T47D (cell line): ENCODE data around the gene PHYHD1.

Experiments used
- DNase-seq, 2 experiments: peaks; one replicate each; pipeline versions ENCODE4 v3.0.0 to v3.0.0-alpha.2; 2011 to 2012; ENCODE audit warnings: low read depth in 1 of 2, low spot score in 1 of 2
- JUND ChIP-seq: IDR thresholded peaks from 2 replicates; pipeline ENCODE4 v1.6.1; 2012; ENCODE audit warnings: low read depth
- in situ Hi-C: cut with HindIII; loops from 2 replicates; pipeline ENCODE4 v1.10.0; 2016; ENCODE audit warnings: low sequenced_read_pairs, low pct_unique_long_range_greater_than_20kb

PHYHD1 gene

GRCh38 chr9:128919402-128920089 is 1.2 kb upstream of the PHYHD1 start:
- TF ChIP-seq JUND: no peak
- in situ Hi-C loops: no loop called here
- no peak for DNase-seq

DNA sequence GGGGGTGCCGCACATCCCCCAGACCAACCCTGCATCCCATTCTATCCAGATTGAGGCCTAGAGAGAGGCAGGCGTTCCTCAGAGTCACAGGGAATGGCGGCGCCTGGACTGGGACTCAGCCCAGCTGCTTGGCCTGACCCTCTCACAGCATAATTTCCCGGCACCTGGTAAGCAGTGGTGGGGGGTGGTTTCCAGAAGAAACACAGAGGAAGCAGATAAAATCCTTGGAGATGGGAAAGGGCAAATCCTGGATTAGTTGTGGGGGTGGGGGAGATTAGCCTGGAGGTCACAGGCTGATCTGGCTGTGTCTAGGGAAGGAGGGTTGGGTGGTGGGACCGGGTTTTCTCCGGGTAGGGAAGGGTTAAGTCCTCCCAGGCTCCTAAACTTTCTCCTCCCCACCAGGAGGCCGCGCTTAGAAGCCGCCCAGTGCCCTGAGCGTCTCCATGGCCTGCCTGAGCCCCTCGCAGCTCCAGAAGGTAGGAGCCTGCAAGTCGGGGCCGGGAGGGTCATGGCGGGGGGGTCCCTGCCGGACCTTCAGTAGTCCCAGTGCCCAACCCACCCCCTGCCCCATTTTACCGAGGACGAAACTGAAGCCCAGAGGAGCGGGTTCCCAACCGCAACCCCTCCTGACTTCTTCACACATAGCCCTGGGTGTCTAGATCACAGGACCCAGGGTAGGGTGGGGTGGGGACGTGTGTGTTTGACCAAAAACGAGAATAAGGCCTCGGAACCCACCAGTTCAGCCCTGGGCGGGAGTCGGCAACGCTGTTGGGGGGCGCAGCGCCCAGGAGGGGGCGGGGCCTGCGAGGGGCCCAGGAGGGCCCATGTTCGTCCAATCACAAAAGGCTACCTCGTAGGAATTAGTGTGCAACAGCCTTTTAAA is 1.3 kb downstream of the PHYHD1 start:
- in situ Hi-C loops: no loop called here
- no peak for TF ChIP-seq JUND
- DNase-seq: peak; percentile 33 to 47

- TF ChIP-seq JUND: no peak
- no peak for DNase-seq
- in situ Hi-C loops: no loop called here
Measured at GRCh38 chr9:128923493-128923883, 2.7 kb downstream of the PHYHD1 start.

DNA sequence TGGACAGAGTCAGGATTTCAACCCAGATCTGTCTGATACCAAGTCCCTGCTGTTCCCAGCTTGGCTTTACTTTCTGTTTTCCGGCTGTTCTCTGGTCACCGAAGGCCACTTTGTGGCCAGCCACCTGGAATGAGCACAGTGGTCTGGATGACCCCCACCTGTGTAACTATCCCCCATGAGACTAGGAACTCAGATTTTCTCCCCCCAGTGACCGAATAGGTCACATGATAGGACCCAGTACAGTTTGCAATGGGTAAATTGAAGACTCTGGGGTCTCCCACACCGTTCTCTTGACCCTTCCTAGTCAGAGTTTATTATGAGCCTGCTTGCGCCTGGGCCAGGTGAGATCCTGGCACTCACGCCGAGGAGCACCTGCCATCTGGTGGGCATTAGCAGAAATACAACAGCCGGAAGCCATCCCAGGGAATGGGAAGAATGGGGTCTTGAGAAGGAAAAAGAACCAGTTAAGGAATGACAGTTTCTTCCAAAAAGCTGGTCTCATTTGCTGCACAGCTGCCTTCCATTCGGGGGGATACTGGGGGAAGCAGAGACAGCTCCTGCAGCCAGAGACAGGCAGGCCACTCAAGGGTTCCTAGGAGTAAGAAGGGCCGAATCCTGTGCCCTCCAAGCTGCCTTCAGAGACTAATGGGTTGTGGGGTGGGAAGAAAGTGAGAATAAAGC is 7.1 kb downstream of the PHYHD1 start:
- in situ Hi-C loops: no loop called here
- peak; percentile 71 to 81 for DNase-seq
- no peak for TF ChIP-seq JUND

DNA sequence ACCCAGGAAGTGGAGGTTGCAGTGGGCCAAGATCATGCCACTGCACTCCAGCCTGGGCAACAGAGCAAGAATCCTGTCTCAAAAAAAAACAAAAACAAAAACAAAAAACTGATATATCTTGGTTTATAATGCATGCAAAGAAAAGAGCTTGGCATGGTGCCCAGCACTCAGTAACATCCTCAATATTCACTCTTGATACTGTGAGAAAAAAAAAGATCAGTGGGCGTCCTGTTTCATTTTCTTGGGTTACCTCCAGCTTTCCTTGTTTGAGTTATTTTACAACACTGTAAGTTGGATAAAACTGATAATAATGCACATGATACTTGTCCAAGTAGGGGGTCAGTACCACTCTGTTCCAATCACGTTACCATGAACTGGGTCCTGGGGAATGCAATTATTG is 7.8 kb downstream of the PHYHD1 start:
- no peak for TF ChIP-seq JUND
- no peak for DNase-seq
- in situ Hi-C loops: no loop called here

GRCh38 chr9:128929560-128929959 is 8.8 kb downstream of the PHYHD1 start:
- in situ Hi-C loops: no loop called here
- no peak for DNase-seq
- TF ChIP-seq JUND: no peak

DNA sequence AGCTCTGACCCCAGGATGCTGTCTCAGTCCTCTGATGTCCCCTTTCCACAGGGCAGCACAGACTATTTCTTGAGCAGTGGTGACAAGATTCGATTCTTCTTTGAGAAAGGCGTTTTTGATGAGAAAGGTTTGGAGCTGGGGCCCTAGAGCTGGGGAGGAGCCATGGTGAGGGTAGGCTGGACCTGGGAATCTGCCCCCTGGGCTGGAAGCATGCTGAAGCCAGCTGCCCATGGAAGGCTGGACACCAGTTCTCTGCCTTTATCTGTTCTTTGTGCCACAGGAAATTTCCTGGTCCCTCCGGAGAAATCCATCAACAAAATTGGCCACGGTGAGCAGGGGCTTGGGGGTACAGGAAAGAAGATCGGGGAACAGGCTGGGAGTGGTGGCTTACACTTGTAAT is 12.9 kb downstream of the PHYHD1 start:
- in situ Hi-C loops: no loop called here
- no peak for DNase-seq
- no peak for TF ChIP-seq JUND

DNA sequence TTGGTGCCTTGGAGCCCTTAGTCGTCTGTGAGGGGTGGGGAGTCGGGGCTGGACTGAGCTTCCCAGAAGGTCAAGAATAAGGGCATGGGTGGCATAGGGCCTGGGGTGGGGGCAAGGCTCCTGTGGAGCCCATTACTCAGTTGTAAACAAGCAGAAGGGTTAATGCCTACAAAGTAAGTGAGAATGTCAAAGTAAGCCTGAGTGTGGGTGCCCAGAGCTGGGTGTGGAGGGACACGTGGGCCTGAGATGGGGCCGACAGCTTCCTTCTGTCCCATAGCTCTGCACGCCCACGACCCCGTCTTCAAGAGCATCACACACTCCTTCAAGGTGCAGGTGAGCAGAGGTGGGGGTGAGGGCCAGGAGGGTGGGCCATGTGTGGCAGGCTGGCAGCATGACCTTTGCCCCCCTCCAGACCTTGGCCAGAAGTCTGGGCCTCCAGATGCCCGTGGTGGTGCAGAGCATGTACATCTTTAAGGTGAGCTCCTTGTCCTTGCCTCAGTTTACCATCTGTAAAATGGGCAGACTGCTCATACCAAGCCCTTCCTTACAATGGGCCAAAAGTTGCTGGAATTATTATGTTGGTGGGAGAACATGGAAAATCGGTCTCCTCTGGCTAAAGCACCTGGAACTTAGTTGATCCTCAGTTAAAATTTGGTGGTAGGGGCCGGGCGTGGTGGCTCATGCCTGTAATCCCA is 15.5 kb downstream of the PHYHD1 start:
- no peak for DNase-seq
- no peak for TF ChIP-seq JUND
- in situ Hi-C loops: no loop called here

- DNase-seq: no peak
- in situ Hi-C loops: no loop called here
- TF ChIP-seq JUND: no peak
Measured at GRCh38 chr9:128937310-128938165, 16.8 kb downstream of the PHYHD1 start.

- no peak for DNase-seq
- TF ChIP-seq JUND: no peak
- in situ Hi-C loops: no loop called here
Measured at GRCh38 chr9:128940271-128940921, 19.6 kb downstream of the PHYHD1 start.

DNA sequence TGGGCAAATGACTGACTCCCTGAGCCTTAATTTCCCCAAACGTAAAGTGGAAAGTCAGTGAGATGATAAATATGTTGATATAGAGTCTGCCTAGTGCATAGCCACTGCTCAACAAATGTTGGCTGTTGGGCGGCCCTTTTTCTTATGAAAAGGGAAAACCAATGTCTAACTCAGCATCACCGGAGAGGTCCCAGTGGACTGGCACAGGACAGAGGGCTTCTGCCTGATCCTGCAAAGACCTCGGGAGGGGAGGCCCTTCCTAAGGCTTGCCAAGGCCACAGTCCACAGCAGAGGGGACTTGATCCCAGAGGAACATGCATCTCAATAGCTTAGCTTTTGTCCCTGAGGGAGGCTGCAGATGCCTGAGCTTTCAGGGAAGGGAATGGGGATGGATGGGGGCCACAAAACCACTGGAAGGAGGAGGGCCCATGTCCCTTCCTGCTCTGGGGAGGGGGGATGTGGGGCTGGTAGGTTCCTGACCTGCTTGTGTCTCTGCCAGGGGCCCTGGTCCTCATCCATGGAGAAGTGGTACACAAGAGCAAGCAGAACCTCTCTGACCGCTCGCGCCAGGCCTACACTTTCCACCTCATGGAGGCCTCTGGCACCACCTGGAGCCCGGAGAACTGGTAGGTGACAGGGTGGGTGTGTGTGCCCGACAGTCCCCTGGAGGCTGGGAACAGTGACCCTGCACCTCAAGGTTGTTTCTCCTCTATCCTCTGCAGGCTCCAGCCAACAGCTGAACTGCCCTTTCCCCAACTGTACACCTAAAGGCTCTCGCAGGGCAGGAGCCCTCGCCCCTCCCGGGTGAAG is 20.4 kb downstream of the PHYHD1 start:
- TF ChIP-seq JUND: no peak
- DNase-seq: no peak
- in situ Hi-C loops: no loop called here
